ENCODE data around the gene ADRA1B. TPM values are rescaled to one million over a fixed set of nuclear protein-coding genes. Genes with fewer than 3 reads are reported as not detected.

ADRA1B gene
- total RNA-seq, 1 experiment from 2014 or later = 8.3 TPM

GRCh38 chr5:159880676-159881075 lies 35.6 kb upstream of the ADRA1B start:
- H3K36me3 ChIP-seq (ENCODE audit: control insufficient read depth, insufficient read depth, low read length) = no peaks in the 10 kb centered on the region
- H3K4me3 ChIP-seq (ENCODE audit: low read depth in 2 of 2, low read length in 2 of 2) = no peak overlapping the region
- H3K4me1 ChIP-seq (ENCODE audit: control insufficient read depth, insufficient read depth, low read length) = 0 out of 2 replicates have a peak, but pooled peaks cover 5% of the 10 kb centered on the region
- H3K27ac ChIP-seq (ENCODE audit: low read length) = no peak overlapping the region
- intact Hi-C loops (cut with micrococcal nuclease; ENCODE audit: unreplicated experiment) = no loop called here
- CTCF ChIA-PET = interaction anchor here (0.6 kb wide), 1 partner anchor 53 kb away, joined by 15 read pairs; no protein-coding TSS in a partner anchor
- POLR2A ChIA-PET = no interaction called here
- DNase-seq (ENCODE audit: low read depth, low spot score) (no peak), ATAC-seq (no peak)
- no TSS peak for BruUV-seq (replicated peaks)
- TF ChIP-seq SIN3A (IDR thresholded peaks at IDR 0.05; ENCODE audit: borderline replicate concordance, insufficient read depth, low read depth, low read length) = no peak
- TF ChIP-seq, protein P1, sequence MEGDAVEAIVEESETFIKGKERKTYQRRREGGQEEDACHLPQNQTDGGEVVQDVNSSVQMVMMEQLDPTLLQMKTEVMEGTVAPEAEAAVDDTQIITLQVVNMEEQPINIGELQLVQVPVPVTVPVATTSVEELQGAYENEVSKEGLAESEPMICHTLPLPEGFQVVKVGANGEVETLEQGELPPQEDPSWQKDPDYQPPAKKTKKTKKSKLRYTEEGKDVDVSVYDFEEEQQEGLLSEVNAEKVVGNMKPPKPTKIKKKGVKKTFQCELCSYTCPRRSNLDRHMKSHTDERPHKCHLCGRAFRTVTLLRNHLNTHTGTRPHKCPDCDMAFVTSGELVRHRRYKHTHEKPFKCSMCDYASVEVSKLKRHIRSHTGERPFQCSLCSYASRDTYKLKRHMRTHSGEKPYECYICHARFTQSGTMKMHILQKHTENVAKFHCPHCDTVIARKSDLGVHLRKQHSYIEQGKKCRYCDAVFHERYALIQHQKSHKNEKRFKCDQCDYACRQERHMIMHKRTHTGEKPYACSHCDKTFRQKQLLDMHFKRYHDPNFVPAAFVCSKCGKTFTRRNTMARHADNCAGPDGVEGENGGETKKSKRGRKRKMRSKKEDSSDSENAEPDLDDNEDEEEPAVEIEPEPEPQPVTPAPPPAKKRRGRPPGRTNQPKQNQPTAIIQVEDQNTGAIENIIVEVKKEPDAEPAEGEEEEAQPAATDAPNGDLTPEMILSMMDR (IDR thresholded peaks at IDR 0.05) = no peak
- TF ChIP-seq REST (IDR thresholded peaks at IDR 0.05; ENCODE audit: insufficient read depth in 1 of 2, low read depth in 2 of 2, low read length in 1 of 2) = no peak
- TF ChIP-seq POLR2AphosphoS5 (IDR thresholded peaks at IDR 0.05; ENCODE audit: low read depth, low read length) = no peak
- no peak for TF ChIP-seq TCF7L2 (IDR thresholded peaks at IDR 0.05; ENCODE audit: low read depth, low read length)
- H3K27me3 ChIP-seq (ENCODE audit: control insufficient read depth, insufficient read depth, low read length) = no peaks in the 10 kb centered on the region
- H3K9me3 ChIP-seq (ENCODE audit: control insufficient read depth, insufficient read depth, low read depth, low read length) = no peaks in the 10 kb centered on the region
- in situ Hi-C loops (cut with HindIII; ENCODE audit: low pct_unique_long_range_greater_than_20kb, low sequenced_read_pairs) = no loop called here

- H3K27me3 ChIP-seq (ENCODE audit: control insufficient read depth, insufficient read depth, low read length) = no peaks in the 10 kb centered on the region
- intact Hi-C loops (cut with micrococcal nuclease; ENCODE audit: unreplicated experiment) (no loop called here), in situ Hi-C loops (cut with HindIII; ENCODE audit: low pct_unique_long_range_greater_than_20kb, low sequenced_read_pairs) (no loop called here)
- POLR2A ChIA-PET = no interaction called here
- DNase-seq (ENCODE audit: low read depth, low spot score) (no peak), ATAC-seq (no peak)
- H3K36me3 ChIP-seq (ENCODE audit: control insufficient read depth, insufficient read depth, low read length) = no peaks in the 10 kb centered on the region
- no TSS peak for BruUV-seq (replicated peaks)
- no peak overlapping the region for H3K27ac ChIP-seq (ENCODE audit: low read length)
- no peak overlapping the region for H3K4me3 ChIP-seq (ENCODE audit: low read depth in 2 of 2, low read length in 2 of 2)
- TF ChIP-seq REST (IDR thresholded peaks at IDR 0.05; ENCODE audit: insufficient read depth in 1 of 2, low read depth in 2 of 2, low read length in 1 of 2) = no peak
- TF ChIP-seq POLR2AphosphoS5 (IDR thresholded peaks at IDR 0.05; ENCODE audit: low read depth, low read length) = no peak
- TF ChIP-seq TCF7L2 (IDR thresholded peaks at IDR 0.05; ENCODE audit: low read depth, low read length) = no peak
- no peak for TF ChIP-seq SIN3A (IDR thresholded peaks at IDR 0.05; ENCODE audit: borderline replicate concordance, insufficient read depth, low read depth, low read length)
- TF ChIP-seq, protein P1 (IDR thresholded peaks at IDR 0.05) = no peak
- H3K4me1 ChIP-seq (ENCODE audit: control insufficient read depth, insufficient read depth, low read length) = 0 out of 2 replicates have a peak, but pooled peaks cover 5% of the 10 kb centered on the region
- no peaks in the 10 kb centered on the region for H3K9me3 ChIP-seq (ENCODE audit: control insufficient read depth, insufficient read depth, low read depth, low read length)
- CTCF ChIA-PET = no interaction called here
These were observed 34.3 kb upstream of the ADRA1B start for GRCh38 chr5:159881967-159882366.

All from Panc1 (cell line).